H1 (cell line): ENCODE data around the gene RNU6-8. TPM values are rescaled to one million over a fixed set of nuclear protein-coding genes. Genes with fewer than 3 reads are reported as not detected.

Experiments used
- CTCF ChIA-PET: fragments of 300-600 bp; sonication (Branson Sonifier 250); formaldehyde crosslinking; loops from one replicate; lab custom pipeline; 2021; ENCODE audit not compliant: partially characterized antibody; lab: Charles Lee
- POLR2A ChIA-PET: fragments of 300-600 bp; sonication (Branson Sonifier 250); formaldehyde crosslinking; loops from one replicate; lab custom pipeline; 2021; ENCODE audit warnings: inconsistent platforms; ENCODE audit not compliant: partially characterized antibody; lab: Charles Lee
- DNase-seq, 2 experiments: peaks; one replicate each; pipeline versions ENCODE4 v3.0.0 to v3.0.0-alpha.2; 2010 to 2022; ENCODE audit warnings: low spot score in 2 of 2, low read depth in 1 of 2, mixed read lengths in 1 of 2
- FAIRE-seq: peaks from 2 replicates; lab custom pipeline; 2011; peaks lifted over from hg19 to GRCh38; lab: Jason Lieb, UNC
- H2AFZ ChIP-seq: 2 replicates; pipeline ENCODE4 v1.8.1; 2012; ENCODE audit warnings: low read length, inconsistent platforms
- H2AK5ac ChIP-seq: 2 replicates; pipeline ENCODE4 v1.6.1; 2013; ENCODE audit warnings: low read depth, low read length
- H2BK120ac ChIP-seq: replicated peaks from 2 replicates; pipeline ENCODE3; 2013; ENCODE audit warnings: low read depth, low read length, inconsistent platforms
- H2BK12ac ChIP-seq: 2 replicates; pipeline ENCODE4 v1.6.1; 2013; ENCODE audit warnings: low read depth, low read length
- H2BK15ac ChIP-seq: 2 replicates; pipeline ENCODE4 v1.6.1; 2013; ENCODE audit warnings: low read length
- H2BK20ac ChIP-seq: 2 replicates; pipeline ENCODE4 v1.6.1; 2013; ENCODE audit warnings: low read length
- H2BK5ac ChIP-seq: 2 replicates; pipeline ENCODE4 v1.6.1; 2013; ENCODE audit warnings: low read depth, low read length
- H3K14ac ChIP-seq: 2 replicates; pipeline ENCODE4 v1.6.1; 2013; ENCODE audit warnings: inconsistent platforms; ENCODE audit not compliant: insufficient read length
- H3K18ac ChIP-seq: 2 replicates; pipeline ENCODE4 v1.6.1; 2013; ENCODE audit warnings: low read length; ENCODE audit errors: extremely low read depth
- H3K23ac ChIP-seq: 2 replicates; pipeline ENCODE4 v1.6.1; 2013; ENCODE audit warnings: inconsistent platforms; ENCODE audit not compliant: insufficient read length
- H3K23me2 ChIP-seq: 2 replicates; pipeline ENCODE4 v1.6.1; 2013; ENCODE audit warnings: low read depth, low read length
- H3K27ac ChIP-seq: 2 replicates; pipeline ENCODE4 v1.6.1; 2011; ENCODE audit warnings: low read depth, low read length, inconsistent platforms
- H3K27me3 ChIP-seq, 4 experiments: replicated peaks in 1 of 4; 1 replicate in 1 of 4; 2 replicates in 3 of 4; pipeline versions ENCODE4 v1.6.1 to v1.8.1; 2011 to 2013; ENCODE audit warnings: low read length in 3 of 4, mild to moderate bottlenecking in 3 of 4, inconsistent platforms in 2 of 4, mixed read lengths in 2 of 4, moderate library complexity in 1 of 4; ENCODE audit not compliant: control insufficient read depth in 3 of 4, insufficient read depth in 3 of 4; ENCODE audit errors: extremely low read depth in 1 of 4
- H3K36me3 ChIP-seq, 4 experiments: 2 replicates each; pipeline versions ENCODE4 v1.6.1 to v1.8.1; 2011 to 2013; ENCODE audit warnings: mild to moderate bottlenecking in 4 of 4, low read length in 3 of 4, moderate library complexity in 2 of 4, control low read depth in 1 of 4, inconsistent platforms in 1 of 4; ENCODE audit not compliant: insufficient read depth in 4 of 4, control insufficient read depth in 2 of 4
- H3K4ac ChIP-seq: replicated peaks from 2 replicates; pipeline ENCODE3; 2013; ENCODE audit warnings: low read length, low read depth, mixed read lengths, inconsistent platforms; ENCODE audit not compliant: insufficient read length
- H3K4me1 ChIP-seq, 4 experiments: replicated peaks in 1 of 4; 1 replicate in 1 of 4; 2 replicates in 3 of 4; pipeline versions ENCODE4 v1.6.1 to v1.8.1; 2011 to 2013; ENCODE audit warnings: low read length in 3 of 4, inconsistent platforms in 2 of 4, mixed read lengths in 1 of 4; ENCODE audit not compliant: insufficient read depth in 4 of 4, control insufficient read depth in 3 of 4
- H3K4me2 ChIP-seq, 2 experiments: 2 replicates each; pipeline versions ENCODE4 v1.6.1 to v1.8.1; 2011 to 2013; ENCODE audit warnings: low read depth in 2 of 2, low read length in 2 of 2, control low read depth in 1 of 2, inconsistent platforms in 1 of 2, mild to moderate bottlenecking in 1 of 2; ENCODE audit not compliant: insufficient read depth in 1 of 2
- H3K4me3 ChIP-seq, 4 experiments: fragments of 200-600, 300-600 bp in 1 of 4; sonication (generic), shearing (Covaris generic), sonication (Bioruptor Twin) in 1 of 4; 2 replicates each; pipeline versions ENCODE4 v1.5.1 to v1.8.1; 2011 to 2016; ENCODE audit warnings: low read length in 4 of 4, low read depth in 3 of 4, control low read depth in 2 of 4, inconsistent platforms in 2 of 4, mild to moderate bottlenecking in 2 of 4, mixed read lengths in 1 of 4, moderate library complexity in 1 of 4; ENCODE audit not compliant: insufficient read depth in 2 of 4; ENCODE audit errors: extremely low read depth in 1 of 4
- H3K56ac ChIP-seq: replicated peaks from 2 replicates; pipeline ENCODE3; 2013; ENCODE audit warnings: low read depth, mild to moderate bottlenecking, mixed read lengths, low read length, inconsistent platforms; ENCODE audit not compliant: insufficient read length
- H3K79me1 ChIP-seq: 2 replicates; pipeline ENCODE4 v1.6.1; 2013; ENCODE audit warnings: low read depth, low read length, control low read depth
- H3K79me2 ChIP-seq, 2 experiments: 2 replicates each; pipeline versions ENCODE4 v1.6.1 to v1.8.1; 2012 to 2013; ENCODE audit warnings: low read length in 2 of 2, mild to moderate bottlenecking in 2 of 2, inconsistent platforms in 1 of 2; ENCODE audit not compliant: insufficient read depth in 2 of 2, control insufficient read depth in 1 of 2
- H3K9ac ChIP-seq, 4 experiments: replicated peaks in 1 of 4; 1 replicate in 1 of 4; 2 replicates in 3 of 4; pipeline versions ENCODE4 v1.6.1 to v1.8.1; 2011 to 2013; ENCODE audit warnings: low read depth in 3 of 4, low read length in 3 of 4, control low read depth in 2 of 4, mild to moderate bottlenecking in 2 of 4, moderate library complexity in 2 of 4, inconsistent platforms in 1 of 4; ENCODE audit errors: extremely low read depth in 1 of 4
- H3K9me3 ChIP-seq, 2 experiments: 2 replicates each; pipeline versions ENCODE4 v1.6.1 to v1.8.1; 2012 to 2013; ENCODE audit warnings: mild to moderate bottlenecking in 2 of 2, moderate library complexity in 2 of 2, control low read depth in 1 of 2, inconsistent platforms in 1 of 2, low read depth in 1 of 2, low read length in 1 of 2, mixed read lengths in 1 of 2; ENCODE audit not compliant: insufficient read depth in 2 of 2
- H4K20me1 ChIP-seq, 2 experiments: replicated peaks in 1 of 2; 2 replicates each; pipeline versions ENCODE3 to v1.8.1; 2011 to 2013; ENCODE audit warnings: inconsistent platforms in 2 of 2, low read length in 2 of 2, mild to moderate bottlenecking in 1 of 2; ENCODE audit not compliant: insufficient read depth in 2 of 2, control insufficient read depth in 1 of 2
- H4K5ac ChIP-seq: 2 replicates; pipeline ENCODE4 v1.6.1; 2013; ENCODE audit warnings: low read length, low read depth, mixed read lengths, inconsistent platforms; ENCODE audit not compliant: insufficient read length
- H4K8ac ChIP-seq: 2 replicates; pipeline ENCODE4 v1.8.0; 2013; ENCODE audit warnings: mild to moderate bottlenecking, moderate library complexity, low read length, inconsistent platforms; ENCODE audit not compliant: insufficient read depth; ENCODE audit errors: extremely low read depth
- H4K91ac ChIP-seq: replicated peaks from 2 replicates; pipeline ENCODE3; 2013; ENCODE audit warnings: low read length, mixed read lengths, inconsistent platforms; ENCODE audit not compliant: insufficient read length
- CTBP2 ChIP-seq: IDR thresholded peaks from 2 replicates; pipeline ENCODE4 v1.7.0; 2011; ENCODE audit warnings: borderline replicate concordance, mild to moderate bottlenecking, moderate library complexity, mixed read lengths, low read length; ENCODE audit not compliant: insufficient read depth, insufficient read length
- TEAD4 ChIP-seq: IDR thresholded peaks from 2 replicates; pipeline ENCODE4 v1.6.1; 2012; ENCODE audit warnings: low read depth, low read length, inconsistent platforms, mixed read lengths
- WGBS, 2 experiments: shearing (Covaris generic) in 1 of 2; methylation state at CpG; one replicate each; pipeline versions ENCODE4 v1.1.6 to v1.1.7; 2013 to 2015; ENCODE audit warnings: low lambda C conversion rate in 2 of 2, mixed read lengths in 2 of 2, inconsistent platforms in 1 of 2, low coverage in 1 of 2, missing lambda C conversion rate in 1 of 2; ENCODE audit not compliant: insufficient replicate concordance in 2 of 2, insufficient coverage in 1 of 2, insufficient read length in 1 of 2; ENCODE audit errors: extremely low coverage in 1 of 2, missing lambda C conversion rate in 1 of 2; 5-methylcytosine and 5-hydroxymethylcytosine counted together
- polyA plus RNA-seq, 7 experiments: library from polyadenylated mRNA; depleted of rRNA in 3 of 7; stranded (reverse) in 5 of 7; unstranded in 2 of 7; fragments of >200 nt in 5 of 7; fragments of 200-250 nt in 2 of 7; gene quantifications; 1 replicate in 5 of 7; 2 replicates in 1 of 7; 4 replicates in 1 of 7; pipeline versions ENCODE4 v1.2.1 to v1.2.3, GENCODE V29; 2011 to 2013; ENCODE audit warnings: missing spikeins in 2 of 7, mixed read lengths in 2 of 7
- total RNA-seq: library from RNA; stranded (reverse); fragmentation: NEBNext Ultra II Directional; extraction: Animal tissue kit (Norgen Biotek cat#: 25700); gene quantifications from 2 replicates; pipeline ENCODE4 v1.2.1, GENCODE V29; 2021

The RNU6-8 gene
- total and polyA plus RNA-seq, 2 of the 8 experiments (the other 6 are each of a cell fraction or from before 2014, with no cell fraction given), result not detected

GRCh38 chr14:32167907-32168306, 35.2 kb downstream of the RNU6-8 start:
- Histone ChIP-seq H4K5ac (no peak overlapping the region), H3K27me3 (no peaks in the 10 kb centered on the region), H3K14ac (no peak overlapping the region), H3K79me2 (no peaks in the 10 kb centered on the region), H2AK5ac (no peak overlapping the region), H2AFZ (no peak overlapping the region), H3K27ac (no peak overlapping the region), H3K18ac (no peak overlapping the region), H2BK12ac (no peak overlapping the region), H3K9me3 (no peaks in the 10 kb centered on the region), H4K20me1 (no peaks in the 10 kb centered on the region), H3K23ac (no peak overlapping the region), H4K8ac (no peak overlapping the region), H3K9ac (no peak overlapping the region), H3K23me2 (no peaks in the 10 kb centered on the region), H2BK20ac (no peak overlapping the region), H3K4me1 (no peaks in the 10 kb centered on the region; a peak in 1 of 7 replicates), H3K56ac (no peak overlapping the region), H3K79me1 (no peaks in the 10 kb centered on the region), H4K91ac (no peak overlapping the region), H2BK5ac (no peak overlapping the region), H2BK15ac (no peak overlapping the region), H2BK120ac (no peak overlapping the region), H3K4me3 (no peak overlapping the region), H3K4ac (no peak overlapping the region), H3K36me3 (no peaks in the 10 kb centered on the region), H3K4me2 (no peak overlapping the region)
- DNase-seq (no peak), FAIRE-seq (no peak)
- ChIA-PET POLR2A (no interaction called here), CTCF (interaction anchor here (0.6 to 1.3 kb wide), 3 partner anchors 10 to 85 kb away, joined by 3 to 5 read pairs (median 3); no protein-coding TSS in a partner anchor)
- WGBS, 2 experiments, result 90% methylated on average over 3 of the region's 3 CpGs; no CpG with 5 or more reads in 1 of the 2 experiments
- TF ChIP-seq TEAD4, result peak; percentile 22; the same call in 1 of the 2 replicates
- TF ChIP-seq CTBP2, result no peak
